DMS79 (cell line): ENCODE measurements around the gene PDE8B.
"Not testable (repeated sequence)": the region's sequence is repeated elsewhere in the genome, so short reads cannot be mapped to it uniquely, and the experiment has no call there.

Source experiments
- DNase-seq: peaks from one replicate; lab custom pipeline; 2025; lab: John Stamatoyannopoulos, UW

PDE8B gene

GRCh38 chr5:77437194-77437593 is 226.7 kb downstream of the PDE8B start:
- no peak for DNase-seq

GRCh38 chr5:77438071-77438470 is 227.6 kb downstream of the PDE8B start:
- DNase-seq = no peak

GRCh38 chr5:77443670-77444069 is 233.2 kb downstream of the PDE8B start:
- DNase-seq = no peak

- DNase-seq = no peak
Observed at GRCh38 chr5:77444356-77444755, 233.9 kb downstream of the PDE8B start.

- no peak for DNase-seq
Observed at GRCh38 chr5:77448831-77449230, 238.4 kb downstream of the PDE8B start.

GRCh38 chr5:77449277-77449676 is 238.8 kb downstream of the PDE8B start:
- no peak for DNase-seq

- no peak for DNase-seq
Observed at GRCh38 chr5:77449981-77450380, 239.5 kb downstream of the PDE8B start.

GRCh38 chr5:77452351-77452750 is 241.9 kb downstream of the PDE8B start:
- DNase-seq = no peak

- DNase-seq = no peak
Observed at GRCh38 chr5:77454123-77454522, 243.6 kb downstream of the PDE8B start.

GRCh38 chr5:77461287-77461686 is 250.8 kb downstream of the PDE8B start:
- no peak for DNase-seq

- no peak for DNase-seq
Observed at GRCh38 chr5:77463905-77464304, 253.4 kb downstream of the PDE8B start.

GRCh38 chr5:77468875-77469274 is 258.4 kb downstream of the PDE8B start:
- not testable (repeated sequence) for DNase-seq

- DNase-seq = not testable (repeated sequence)
Observed at GRCh38 chr5:77475041-77475440, 264.6 kb downstream of the PDE8B start.
